Keratinocyte (primary cell): ENCODE measurements around the gene ZIC5. TPM values are rescaled to one million over a fixed set of nuclear protein-coding genes. Genes with fewer than 3 reads are reported as not detected.

Source experiments
- DNase-seq: peaks from one replicate; pipeline ENCODE4 v3.0.0-alpha.2; 2011; ENCODE audit warnings: low read depth, missing footprints, low spot score
- FAIRE-seq: peaks from 2 replicates; lab custom pipeline; 2011; peaks lifted over from hg19 to GRCh38; lab: Jason Lieb, UNC
- H2AFZ ChIP-seq: 2 replicates; pipeline ENCODE4 v1.6.0; 2012; ENCODE audit warnings: low read length, control low read depth, inconsistent platforms; ENCODE audit not compliant: control insufficient read depth
- H3K27ac ChIP-seq: 2 replicates; pipeline ENCODE4 v1.5.1; 2011; ENCODE audit warnings: low read length; ENCODE audit not compliant: control insufficient read depth, insufficient read depth
- H3K27me3 ChIP-seq: 3 replicates; pipeline ENCODE4 v1.6.0; 2011; ENCODE audit warnings: low read length; ENCODE audit not compliant: control insufficient read depth, insufficient read depth; ENCODE audit errors: extremely low read depth
- H3K36me3 ChIP-seq, 2 experiments: 2 replicates in 1 of 2; 3 replicates in 1 of 2; pipeline ENCODE4 v1.5.1; 2011; ENCODE audit warnings: low read length in 2 of 2, mild to moderate bottlenecking in 1 of 2; ENCODE audit not compliant: control insufficient read depth in 2 of 2, insufficient read depth in 2 of 2; ENCODE audit errors: extremely low read depth in 1 of 2
- H3K4me1 ChIP-seq: 3 replicates; pipeline ENCODE4 v1.5.1; 2011; ENCODE audit warnings: low read length; ENCODE audit not compliant: control insufficient read depth, insufficient read depth; ENCODE audit errors: extremely low read depth
- H3K4me2 ChIP-seq: 3 replicates; pipeline ENCODE4 v1.6.0; 2011; ENCODE audit warnings: low read depth, low read length; ENCODE audit not compliant: control insufficient read depth, insufficient read depth; ENCODE audit errors: extremely low read depth
- H3K4me3 ChIP-seq, 3 experiments: fragments of 200-600 bp in 1 of 3; sonication (generic) in 1 of 3; 2 replicates in 2 of 3; 3 replicates in 1 of 3; pipeline ENCODE4 v1.5.1; 2011 to 2016; ENCODE audit warnings: low read length in 3 of 3, mild to moderate bottlenecking in 3 of 3, control low read depth in 2 of 3, inconsistent platforms in 1 of 3, low read depth in 1 of 3, mixed read lengths in 1 of 3, mixed run types in 1 of 3, moderate library complexity in 1 of 3; ENCODE audit not compliant: control insufficient read depth in 2 of 3, insufficient read depth in 2 of 3; ENCODE audit errors: extremely low read depth in 1 of 3
- H3K79me2 ChIP-seq: 2 replicates; pipeline ENCODE4 v1.6.0; 2012; ENCODE audit warnings: low read length; ENCODE audit not compliant: control insufficient read depth, insufficient read depth
- H3K9ac ChIP-seq: 3 replicates; pipeline ENCODE4 v1.6.0; 2011; ENCODE audit warnings: low read length; ENCODE audit not compliant: control insufficient read depth, insufficient read depth; ENCODE audit errors: extremely low read depth
- H3K9me1 ChIP-seq: 3 replicates; pipeline ENCODE4 v1.6.0; 2011; ENCODE audit warnings: low read length; ENCODE audit not compliant: control insufficient read depth, insufficient read depth; ENCODE audit errors: extremely low read depth
- H3K9me3 ChIP-seq: 2 replicates; pipeline ENCODE4 v1.5.1; 2012; ENCODE audit warnings: low read depth, low read length; ENCODE audit not compliant: control insufficient read depth
- H4K20me1 ChIP-seq: 3 replicates; pipeline ENCODE4 v1.6.0; 2011; ENCODE audit warnings: low read length; ENCODE audit not compliant: control insufficient read depth, insufficient read depth; ENCODE audit errors: extremely low read depth
- CTCF ChIP-seq, 3 experiments: IDR thresholded peaks in 1 of 3; conservative IDR thresholded peaks in 1 of 3; optimal IDR thresholded peaks in 1 of 3; 2 replicates in 2 of 3; 3 replicates in 1 of 3; pipeline versions ENCODE3 to v1.5.1; 2011; ENCODE audit warnings: low read length in 3 of 3, mild to moderate bottlenecking in 3 of 3, moderate library complexity in 2 of 3, control low read depth in 1 of 3, inconsistent platforms in 1 of 3; ENCODE audit not compliant: insufficient read depth in 2 of 3; ENCODE audit errors: extremely low read depth in 1 of 3
- EZH2 ChIP-seq: IDR thresholded peaks from one replicate; pipeline ENCODE4 v1.6.1; 2012; ENCODE audit warnings: inconsistent platforms, mild to moderate bottlenecking, low read length, moderate library complexity
- dilution Hi-C: fragments of 300-500 bp; cut with MboI; formaldehyde crosslinking; loops from one replicate; pipeline ENCODE4 v1.7.0; 2020; ENCODE audit warnings: low sequenced_read_pairs; ENCODE audit not compliant: extremely low pct_ligation_motif_present
- polyA plus RNA-seq, 5 experiments: library from polyadenylated mRNA; depleted of rRNA in 3 of 5; stranded (reverse) in 3 of 5; stranded (forward) in 1 of 5; unstranded in 1 of 5; fragments of >200 nt; gene quantifications; 1 replicate in 1 of 5; 2 replicates in 3 of 5; 3 replicates in 1 of 5; pipeline versions ENCODE4 v1.2.1 to v1.2.3, GENCODE V29; 2011 to 2012; ENCODE audit warnings: missing spikeins in 2 of 5, low read depth in 1 of 5, low replicate concordance in 1 of 5

Gene ZIC5
- polyA plus RNA-seq, 1 donor (not counting 4 experiments of a cell fraction or from before 2014, with no cell fraction given): not detected

- H3K9me3 ChIP-seq: peaks cover 3% of the 10 kb centered on the region
- H3K4me1 ChIP-seq: no peaks in the 10 kb centered on the region
- dilution Hi-C loops: no loop called here
- no peaks in the 10 kb centered on the region for H3K36me3 ChIP-seq
- H3K27me3 ChIP-seq: peaks cover 85% of the 10 kb centered on the region
- peak overlapping the region in 1 of 3 experiments; percentile 2 for H3K4me3 ChIP-seq
- H4K20me1 ChIP-seq: peaks cover 3% of the 10 kb centered on the region
- H3K9me1 ChIP-seq: no peaks in the 10 kb centered on the region
- H2AFZ ChIP-seq: no peak overlapping the region
- DNase-seq (no peak), FAIRE-seq (no peak)
- H3K4me2 ChIP-seq: no peak overlapping the region
- TF ChIP-seq EZH2: no peak
- TF ChIP-seq CTCF (optimal IDR thresholded peaks at IDR 0.05 in 1 of 3, IDR thresholded peaks at IDR 0.05 in 1 of 3, conservative IDR thresholded peaks at IDR 0.05 in 1 of 3; ENCODE audit: extremely low read depth in 1 of 3, insufficient read depth in 2 of 3, low read length in 3 of 3): no peak
- no peak overlapping the region for H3K27ac ChIP-seq
- H3K9ac ChIP-seq: no peak overlapping the region
- H3K79me2 ChIP-seq: no peaks in the 10 kb centered on the region
These were observed 7.4 kb upstream of the ZIC5 start for GRCh38 chr13:99978799-99979452.

- DNase-seq (no peak), FAIRE-seq (no peak)
- peaks cover 2% of the 10 kb centered on the region for H3K9me3 ChIP-seq
- H3K79me2 ChIP-seq: no peaks in the 10 kb centered on the region
- dilution Hi-C loops: no loop called here
- no peak overlapping the region for H3K9ac ChIP-seq
- H3K9me1 ChIP-seq: no peaks in the 10 kb centered on the region
- TF ChIP-seq EZH2 (no peak), CTCF (optimal IDR thresholded peaks at IDR 0.05 in 1 of 3, IDR thresholded peaks at IDR 0.05 in 1 of 3, conservative IDR thresholded peaks at IDR 0.05 in 1 of 3; ENCODE audit: extremely low read depth in 1 of 3, insufficient read depth in 2 of 3, low read length in 3 of 3) (no peak)
- no peaks in the 10 kb centered on the region for H3K4me1 ChIP-seq
- peaks cover 85% of the 10 kb centered on the region for H3K27me3 ChIP-seq
- H4K20me1 ChIP-seq: no peaks in the 10 kb centered on the region
- no peaks in the 10 kb centered on the region for H3K36me3 ChIP-seq
- peak overlapping the region in 1 of 3 experiments; percentile 2 for H3K4me3 ChIP-seq
- H3K27ac ChIP-seq: no peak overlapping the region
- no peak overlapping the region for H3K4me2 ChIP-seq
- H2AFZ ChIP-seq: no peak overlapping the region
These were observed 6.6 kb upstream of the ZIC5 start for GRCh38 chr13:99977912-99978798.
